K562 (cell line): ENCODE results near the gene DVL3. TPM values are rescaled to one million over a fixed set of nuclear protein-coding genes. Genes with fewer than 3 reads are reported as not detected.

ENCODE experiments used
- ATF1 ChIP-seq, 2 experiments: fragments of 450-650 bp in 1 of 2; IDR thresholded peaks; 2 replicates each; pipeline ENCODE4 v1.6.1; 2016; ENCODE audit warnings: missing compliant biosample characterization in 1 of 2, missing genetic modification characterization in 1 of 2
- BRD9 ChIP-seq: fragments of 450-650 bp; IDR thresholded peaks from 2 replicates; pipeline ENCODE4 v1.6.1; 2018; ENCODE audit warnings: low read depth; ENCODE audit not compliant: partially characterized antibody
- CAMTA2 ChIP-seq: fragments of 250-450 bp; sonication (Bioruptor Pico); conservative IDR thresholded peaks from 2 replicates; pipeline ENCODE4 v1.5.1; 2022
- EZH2 ChIP-seq: IDR thresholded peaks from 2 replicates; pipeline ENCODE4 v1.6.1; 2012; ENCODE audit warnings: low read depth, mild to moderate bottlenecking, inconsistent platforms, low read length, borderline replicate concordance
- LARP7 ChIP-seq: fragments of 450-650 bp; IDR thresholded peaks from 2 replicates; pipeline ENCODE4 v1.6.1; 2016
- LEF1 ChIP-seq: fragments of 450-650 bp; IDR thresholded peaks from 2 replicates; pipeline ENCODE4 v1.6.1; 2016; ENCODE audit warnings: mild to moderate bottlenecking
- NFE2L1 ChIP-seq: fragments of 450-650 bp; IDR thresholded peaks from 2 replicates; pipeline ENCODE4 v1.6.1; 2016; ENCODE audit warnings: missing genetic modification characterization, low read depth, mild to moderate bottlenecking, missing compliant biosample characterization, moderate library complexity, borderline replicate concordance
- PHTF2 ChIP-seq: fragments of 250-450 bp; sonication (Bioruptor Pico); IDR thresholded peaks from 2 replicates; pipeline ENCODE4 v1.5.0; 2021; ENCODE audit warnings: mild to moderate bottlenecking
- RNF2 ChIP-seq: sonication (generic); IDR thresholded peaks from 2 replicates; pipeline ENCODE4 v1.6.1; 2016
- SMARCE1 ChIP-seq: fragments of 450-650 bp; IDR thresholded peaks from 2 replicates; pipeline ENCODE4 v1.7.1; 2016; ENCODE audit warnings: mild to moderate bottlenecking
- SUPT5H ChIP-seq: fragments of 450-650 bp; IDR thresholded peaks from 2 replicates; pipeline ENCODE4 v1.6.1; 2016
- TAF7 ChIP-seq: fragments of 450-650 bp; IDR thresholded peaks from 2 replicates; pipeline ENCODE4 v1.6.1; 2016; ENCODE audit warnings: missing genetic modification characterization, missing compliant biosample characterization
- TBL1XR1 ChIP-seq, 2 experiments: IDR thresholded peaks; 2 replicates each; pipeline ENCODE4 v1.6.1; 2012; ENCODE audit warnings: improper control_type of control experiment in 2 of 2, low read length in 2 of 2, mild to moderate bottlenecking in 1 of 2
- ZNF124 ChIP-seq: sonication (generic); formaldehyde crosslinking; IDR thresholded peaks from 2 replicates; pipeline ENCODE4 v1.8.1; 2022; ENCODE audit warnings: missing genetic modification reagents
- ZNF76 ChIP-seq: fragments of 250-450 bp; sonication (Bioruptor Pico); IDR thresholded peaks from 2 replicates; pipeline ENCODE4 v1.4.0; 2020; ENCODE audit warnings: mild to moderate bottlenecking, moderate library complexity, borderline replicate concordance
- ZNF766 ChIP-seq: fragments of 200-800 bp; sonication (Bioruptor generic); conservative IDR thresholded peaks from 2 replicates; pipeline ENCODE4 v1.6.1; 2016; ENCODE audit warnings: missing genetic modification characterization, missing compliant biosample characterization
- ZNF79 ChIP-seq: fragments of 250-450 bp; sonication (Bioruptor Pico); IDR thresholded peaks from 2 replicates; pipeline ENCODE4 v1.4.0; 2020; ENCODE audit warnings: low read depth, mild to moderate bottlenecking, moderate library complexity
- polyA plus RNA-seq, 8 experiments: library from polyadenylated mRNA; depleted of rRNA in 4 of 8; stranded (reverse) in 5 of 8; unstranded in 3 of 8; fragments of >200 nt; fragmentation: Nextera tagmentation in 2 of 8; fragmentation: Illumina TruSeq in 1 of 8; extraction: Ambion mirVana in 2 of 8; extraction: Trizol in 1 of 8; gene quantifications; 2 replicates each; pipeline versions ENCODE4 v1.2.1 to v1.2.3, GENCODE V29; 2011 to 2014; ENCODE audit warnings: inconsistent platforms in 1 of 8, missing spikeins in 1 of 8
- total RNA-seq, 7 experiments: library from RNA; depleted of rRNA in 6 of 7; stranded (reverse); fragments of >200 nt in 6 of 7; fragmentation: Illumina TruSeq in 2 of 7; extraction: Trizol in 2 of 7; gene quantifications; 2 replicates each; pipeline versions ENCODE4 v1.2.1 to v1.2.3, GENCODE V29; 2011 to 2021; ENCODE audit warnings: low replicate concordance in 1 of 7
- TF ChIP-seq, protein P1 (sequence below): sonication (generic); formaldehyde crosslinking; IDR thresholded peaks from 2 replicates; pipeline ENCODE4 v1.8.1; 2022; ENCODE audit warnings: missing genetic modification reagents
- TF ChIP-seq, protein P2 (sequence below): fragments of 450-650 bp; IDR thresholded peaks from 2 replicates; pipeline ENCODE4 v1.6.1; 2014; ENCODE audit warnings: low read depth, mild to moderate bottlenecking, moderate library complexity, borderline replicate concordance
- TF ChIP-seq, protein P3 (sequence below): sonication (generic); formaldehyde crosslinking; IDR thresholded peaks from 2 replicates; pipeline ENCODE4 v1.5.0; 2020; ENCODE audit warnings: missing genetic modification reagents
- TF ChIP-seq, protein P4 (sequence below): fragments of 250-450 bp; sonication (Bioruptor Pico); IDR thresholded peaks from 2 replicates; pipeline ENCODE4 v1.4.0; 2020; ENCODE audit warnings: borderline replicate concordance
- TF ChIP-seq, protein P5 (sequence below): fragments of 450-650 bp; IDR thresholded peaks from 2 replicates; pipeline ENCODE4 v1.6.1; 2016

DVL3 gene
- total and polyA plus RNA-seq, 9 of the 15 experiments (the other 6 are each of a cell fraction or from before 2014, with no cell fraction given) = 3.1 to 57.9 (median 20.1) TPM

DNA sequence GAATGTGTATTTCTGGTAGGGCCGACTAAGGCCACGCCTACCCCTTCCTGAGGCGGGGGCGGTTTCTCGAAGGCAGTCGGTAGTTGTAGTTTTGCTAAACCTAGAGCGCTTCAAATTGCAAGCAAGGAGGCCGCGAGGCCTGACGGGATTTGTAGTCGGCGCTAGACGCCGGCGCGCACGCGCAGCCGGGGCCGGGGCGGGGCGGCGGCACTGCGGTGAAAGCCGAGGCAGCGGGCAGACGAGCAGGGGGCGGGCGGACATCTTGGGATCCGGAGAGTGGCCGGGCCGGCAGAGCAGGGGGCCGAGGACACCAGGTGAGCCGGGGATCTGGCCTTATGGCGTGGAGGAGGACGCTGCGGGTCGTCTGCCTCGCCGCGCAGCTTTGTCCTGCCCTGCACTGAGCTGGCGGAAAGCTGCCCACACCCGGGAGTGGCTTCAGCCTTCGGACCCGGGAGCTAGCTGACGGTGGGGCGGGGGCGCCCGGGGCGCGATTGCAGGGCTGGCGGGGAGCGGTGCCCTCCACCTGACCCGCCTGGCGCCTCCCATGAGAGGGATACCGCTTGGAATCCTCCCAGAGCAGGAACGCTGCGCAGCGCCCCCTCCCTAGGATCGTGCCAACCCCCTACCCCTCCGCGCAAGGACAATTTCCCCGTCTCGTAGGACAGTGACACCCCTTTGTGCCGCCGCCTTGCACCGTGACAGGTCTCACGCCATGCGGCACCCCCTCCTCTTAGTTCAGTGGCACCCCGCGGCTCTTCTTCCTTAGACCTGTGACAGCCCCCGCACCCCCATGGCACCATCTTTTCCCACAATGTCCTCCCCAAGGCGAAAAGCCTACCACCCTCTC lies 19.7 kb downstream of the DVL3 start, which contains the start of gene AP2M1 (continued):
- TF ChIP-seq, protein P1, sequence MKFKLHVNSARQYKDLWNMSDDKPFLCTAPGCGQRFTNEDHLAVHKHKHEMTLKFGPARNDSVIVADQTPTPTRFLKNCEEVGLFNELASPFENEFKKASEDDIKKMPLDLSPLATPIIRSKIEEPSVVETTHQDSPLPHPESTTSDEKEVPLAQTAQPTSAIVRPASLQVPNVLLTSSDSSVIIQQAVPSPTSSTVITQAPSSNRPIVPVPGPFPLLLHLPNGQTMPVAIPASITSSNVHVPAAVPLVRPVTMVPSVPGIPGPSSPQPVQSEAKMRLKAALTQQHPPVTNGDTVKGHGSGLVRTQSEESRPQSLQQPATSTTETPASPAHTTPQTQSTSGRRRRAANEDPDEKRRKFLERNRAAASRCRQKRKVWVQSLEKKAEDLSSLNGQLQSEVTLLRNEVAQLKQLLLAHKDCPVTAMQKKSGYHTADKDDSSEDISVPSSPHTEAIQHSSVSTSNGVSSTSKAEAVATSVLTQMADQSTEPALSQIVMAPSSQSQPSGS (CRISPR knock-in tag) = no peak
- TF ChIP-seq BRD9 = no peak
- TF ChIP-seq SUPT5H = peak; percentile 87
- no peak for TF ChIP-seq LEF1
- no peak for TF ChIP-seq NFE2L1 (tag)
- no peak for TF ChIP-seq ATF1 (CRISPR knock-in tag; IDR thresholded peaks at IDR 0.05)
- peak; percentile 69 for TF ChIP-seq ATF1 (tag; IDR thresholded peaks at IDR 0.05)
- no peak; the same call in 1 of the 2 replicates for TF ChIP-seq SMARCE1
- TF ChIP-seq, protein P2, sequence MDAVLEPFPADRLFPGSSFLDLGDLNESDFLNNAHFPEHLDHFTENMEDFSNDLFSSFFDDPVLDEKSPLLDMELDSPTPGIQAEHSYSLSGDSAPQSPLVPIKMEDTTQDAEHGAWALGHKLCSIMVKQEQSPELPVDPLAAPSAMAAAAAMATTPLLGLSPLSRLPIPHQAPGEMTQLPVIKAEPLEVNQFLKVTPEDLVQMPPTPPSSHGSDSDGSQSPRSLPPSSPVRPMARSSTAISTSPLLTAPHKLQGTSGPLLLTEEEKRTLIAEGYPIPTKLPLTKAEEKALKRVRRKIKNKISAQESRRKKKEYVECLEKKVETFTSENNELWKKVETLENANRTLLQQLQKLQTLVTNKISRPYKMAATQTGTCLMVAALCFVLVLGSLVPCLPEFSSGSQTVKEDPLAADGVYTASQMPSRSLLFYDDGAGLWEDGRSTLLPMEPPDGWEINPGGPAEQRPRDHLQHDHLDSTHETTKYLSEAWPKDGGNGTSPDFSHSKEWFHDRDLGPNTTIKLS = peak; percentile 79; the same call in 1 of the 2 replicates
- TF ChIP-seq, protein P3, sequence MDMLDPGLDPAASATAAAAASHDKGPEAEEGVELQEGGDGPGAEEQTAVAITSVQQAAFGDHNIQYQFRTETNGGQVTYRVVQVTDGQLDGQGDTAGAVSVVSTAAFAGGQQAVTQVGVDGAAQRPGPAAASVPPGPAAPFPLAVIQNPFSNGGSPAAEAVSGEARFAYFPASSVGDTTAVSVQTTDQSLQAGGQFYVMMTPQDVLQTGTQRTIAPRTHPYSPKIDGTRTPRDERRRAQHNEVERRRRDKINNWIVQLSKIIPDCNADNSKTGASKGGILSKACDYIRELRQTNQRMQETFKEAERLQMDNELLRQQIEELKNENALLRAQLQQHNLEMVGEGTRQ = no peak
- TF ChIP-seq ZNF766 (CRISPR knock-in tag) = peak; percentile 89; the same call in 1 of the 2 replicates
- TF ChIP-seq CAMTA2 (CRISPR knock-in tag) = no peak
- TF ChIP-seq ZNF76 (CRISPR knock-in tag) = no peak
- no peak for TF ChIP-seq ZNF124 (CRISPR knock-in tag)
- TF ChIP-seq RNF2 = no peak
- TF ChIP-seq PHTF2 = no peak
- no peak; a peak in 1 of 4 replicates for TF ChIP-seq TBL1XR1 (IDR thresholded peaks at IDR 0.05; ENCODE audit: low read length in 2 of 2)
- no peak for TF ChIP-seq ZNF79 (CRISPR knock-in tag)
- TF ChIP-seq, protein P4, sequence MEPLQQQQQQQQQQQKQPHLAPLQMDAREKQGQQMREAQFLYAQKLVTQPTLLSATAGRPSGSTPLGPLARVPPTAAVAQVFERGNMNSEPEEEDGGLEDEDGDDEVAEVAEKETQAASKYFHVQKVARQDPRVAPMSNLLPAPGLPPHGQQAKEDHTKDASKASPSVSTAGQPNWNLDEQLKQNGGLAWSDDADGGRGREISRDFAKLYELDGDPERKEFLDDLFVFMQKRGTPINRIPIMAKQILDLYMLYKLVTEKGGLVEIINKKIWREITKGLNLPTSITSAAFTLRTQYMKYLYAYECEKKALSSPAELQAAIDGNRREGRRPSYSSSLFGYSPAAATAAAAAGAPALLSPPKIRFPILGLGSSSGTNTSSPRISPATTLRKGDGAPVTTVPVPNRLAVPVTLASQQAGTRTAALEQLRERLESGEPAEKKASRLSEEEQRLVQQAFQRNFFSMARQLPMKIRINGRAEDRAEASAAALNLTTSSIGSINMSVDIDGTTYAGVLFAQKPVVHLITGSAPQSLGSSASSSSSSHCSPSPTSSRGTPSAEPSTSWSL (CRISPR knock-in tag) = 0 out of 2 replicates have a peak, but pooled peaks have one; percentile 69
- TF ChIP-seq LARP7 = no peak
- TF ChIP-seq EZH2 = no peak
- TF ChIP-seq, protein P5, sequence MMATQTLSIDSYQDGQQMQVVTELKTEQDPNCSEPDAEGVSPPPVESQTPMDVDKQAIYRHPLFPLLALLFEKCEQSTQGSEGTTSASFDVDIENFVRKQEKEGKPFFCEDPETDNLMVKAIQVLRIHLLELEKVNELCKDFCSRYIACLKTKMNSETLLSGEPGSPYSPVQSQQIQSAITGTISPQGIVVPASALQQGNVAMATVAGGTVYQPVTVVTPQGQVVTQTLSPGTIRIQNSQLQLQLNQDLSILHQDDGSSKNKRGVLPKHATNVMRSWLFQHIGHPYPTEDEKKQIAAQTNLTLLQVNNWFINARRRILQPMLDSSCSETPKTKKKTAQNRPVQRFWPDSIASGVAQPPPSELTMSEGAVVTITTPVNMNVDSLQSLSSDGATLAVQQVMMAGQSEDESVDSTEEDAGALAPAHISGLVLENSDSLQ = no peak
- no peak for TF ChIP-seq TAF7 (tag)
